Uterus (tissue), 4 donors: ENCODE measurements around the gene NCKAP1. TPM values are rescaled to one million over a fixed set of nuclear protein-coding genes. Genes with fewer than 3 reads are reported as not detected.
A peak's percentile ranks its signal among the peaks of the same experiment; 100 is the strongest.

ENCODE experiments used
- DNase-seq, 2 donors: peaks; one replicate each; pipeline ENCODE4 v3.0.0-alpha.2; 2019 to 2020
- H3K27ac ChIP-seq, 2 donors: fragments of 200-600 bp; sonication (generic); 1 replicate in 1 of 2; 2 replicates in 1 of 2; pipeline ENCODE4 v1.5.1; 2016 to 2018
- H3K27me3 ChIP-seq, 2 donors: fragments of 200-600 bp; sonication (generic); one replicate each; pipeline ENCODE4 v1.5.1; 2018 to 2019; ENCODE audit warnings: control low read depth in 1 of 2
- H3K36me3 ChIP-seq, 2 donors: fragments of 200-600 bp; sonication (generic); one replicate each; pipeline ENCODE4 v1.5.1; 2019; ENCODE audit warnings: control low read depth in 1 of 2
- H3K4me1 ChIP-seq, 2 donors: fragments of 200-600 bp; sonication (generic); one replicate each; pipeline ENCODE4 v1.5.1; 2018 to 2019; ENCODE audit warnings: control low read depth in 1 of 2
- H3K4me3 ChIP-seq, 2 donors: fragments of 200-600 bp; sonication (generic); 1 replicate in 1 of 2; 2 replicates in 1 of 2; pipeline ENCODE4 v1.5.1; 2018 to 2019; ENCODE audit warnings: mild to moderate bottlenecking in 1 of 2
- H3K9me3 ChIP-seq, 2 donors: fragments of 200-600 bp; sonication (generic); one replicate each; pipeline ENCODE4 v1.5.1; 2019; ENCODE audit warnings: control low read depth in 1 of 2
- POLR2A ChIP-seq, 2 donors: fragments of 450-650 bp; IDR thresholded peaks; one replicate each; pipeline ENCODE4 v1.6.1; 2016; ENCODE audit warnings: antibody characterized with exemption in 2 of 2, mild to moderate bottlenecking in 1 of 2, moderate library complexity in 1 of 2
- intact Hi-C: fragments of 100-400 bp; cut with DNase I; formaldehyde crosslinking; loops from one replicate; pipeline ENCODE4 v1.15.1; 2023; ENCODE audit warnings: low total_unique reads
- total RNA-seq, 4 donors: library from RNA; depleted of rRNA in 3 of 4; stranded (reverse); fragments of >200 nt in 3 of 4; gene quantifications; one replicate each; pipeline versions ENCODE4 v1.1.0 to v1.2.4, GENCODE V29; 2014 to 2023
- TF ChIP-seq, protein P1 (sequence below), 4 experiments: fragments of 200-600 bp in 2 of 4; fragments of 450-650 bp in 2 of 4; sonication (generic) in 2 of 4; IDR thresholded peaks; one replicate each; pipeline ENCODE4 v1.5.1; 2016 to 2019; ENCODE audit warnings: antibody characterized with exemption in 4 of 4, mild to moderate bottlenecking in 2 of 4, moderate library complexity in 1 of 4
- donor health status: DM: yes; HTN: yes; CAD: no.

Gene NCKAP1
- total RNA-seq, 4 donors from 2014 or later, result 55.3 to 284 (median 167) TPM

DNA sequence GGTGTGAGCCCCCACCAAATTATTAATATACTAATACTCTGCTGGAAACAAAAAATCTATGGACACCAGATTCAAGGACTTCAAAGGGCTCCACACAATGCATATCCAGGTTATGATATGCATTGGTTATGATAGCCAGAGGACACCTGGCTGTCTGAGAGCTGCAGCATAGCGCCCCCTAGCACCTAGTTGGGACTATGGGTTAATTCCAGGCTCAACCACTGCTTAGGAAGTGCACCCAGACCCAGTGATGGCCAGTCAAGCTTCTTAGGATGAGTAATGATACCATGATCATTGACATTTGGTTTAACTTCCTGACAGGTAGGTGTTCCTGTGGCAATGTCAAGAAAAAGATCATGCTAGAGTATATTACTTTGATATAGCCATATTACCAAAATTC lies 168.0 kb downstream of the NCKAP1 start:
- no peak overlapping the region for H3K27ac ChIP-seq
- H3K9me3 ChIP-seq, result no peaks in the 10 kb centered on the region
- no peak overlapping the region for H3K4me3 ChIP-seq
- intact Hi-C loops, result no loop called here
- no peak for DNase-seq
- H3K27me3 ChIP-seq, result no peaks in the 10 kb centered on the region
- H3K4me1 ChIP-seq, result no peaks in the 10 kb centered on the region
- TF ChIP-seq, protein P1, sequence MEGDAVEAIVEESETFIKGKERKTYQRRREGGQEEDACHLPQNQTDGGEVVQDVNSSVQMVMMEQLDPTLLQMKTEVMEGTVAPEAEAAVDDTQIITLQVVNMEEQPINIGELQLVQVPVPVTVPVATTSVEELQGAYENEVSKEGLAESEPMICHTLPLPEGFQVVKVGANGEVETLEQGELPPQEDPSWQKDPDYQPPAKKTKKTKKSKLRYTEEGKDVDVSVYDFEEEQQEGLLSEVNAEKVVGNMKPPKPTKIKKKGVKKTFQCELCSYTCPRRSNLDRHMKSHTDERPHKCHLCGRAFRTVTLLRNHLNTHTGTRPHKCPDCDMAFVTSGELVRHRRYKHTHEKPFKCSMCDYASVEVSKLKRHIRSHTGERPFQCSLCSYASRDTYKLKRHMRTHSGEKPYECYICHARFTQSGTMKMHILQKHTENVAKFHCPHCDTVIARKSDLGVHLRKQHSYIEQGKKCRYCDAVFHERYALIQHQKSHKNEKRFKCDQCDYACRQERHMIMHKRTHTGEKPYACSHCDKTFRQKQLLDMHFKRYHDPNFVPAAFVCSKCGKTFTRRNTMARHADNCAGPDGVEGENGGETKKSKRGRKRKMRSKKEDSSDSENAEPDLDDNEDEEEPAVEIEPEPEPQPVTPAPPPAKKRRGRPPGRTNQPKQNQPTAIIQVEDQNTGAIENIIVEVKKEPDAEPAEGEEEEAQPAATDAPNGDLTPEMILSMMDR (IDR thresholded peaks at IDR 0.05), result no peak
- TF ChIP-seq POLR2A (IDR thresholded peaks at IDR 0.05), result no peak
- no peaks in the 10 kb centered on the region for H3K36me3 ChIP-seq

DNA sequence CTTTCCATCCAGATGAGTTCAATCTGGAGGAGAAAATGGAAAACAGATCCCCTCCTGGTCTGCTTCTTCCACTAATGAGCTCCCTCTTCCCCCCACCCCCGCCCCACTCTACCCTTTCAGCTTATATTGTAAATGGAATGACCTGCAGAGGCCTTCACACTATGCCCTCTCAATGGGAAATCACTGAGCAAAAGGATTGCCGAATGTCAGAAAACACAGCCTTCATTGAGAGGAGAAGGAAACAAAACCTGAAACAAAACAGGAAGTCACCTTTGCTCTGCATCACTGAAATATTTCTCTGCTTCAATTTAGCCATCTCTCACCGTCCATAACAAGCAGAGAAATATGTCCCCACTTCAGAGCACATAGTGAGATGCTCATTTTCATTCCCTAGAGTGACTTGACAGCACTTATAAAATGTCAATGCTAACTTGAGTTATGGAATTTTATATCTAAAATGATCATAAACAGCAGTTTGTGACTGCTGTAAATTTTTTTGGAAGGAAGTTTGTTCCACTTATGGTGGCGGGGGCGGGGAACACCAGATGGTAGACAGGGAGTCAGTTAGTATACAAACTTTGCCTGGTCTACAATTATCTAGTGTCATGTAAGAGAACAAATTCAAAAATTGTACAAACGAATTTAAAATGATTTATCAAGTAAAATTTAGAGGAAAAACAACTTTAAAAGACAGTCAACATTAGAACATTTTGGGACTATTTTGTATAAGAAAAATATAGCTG lies 170.0 kb downstream of the NCKAP1 start:
- DNase-seq, result no peak
- TF ChIP-seq POLR2A (IDR thresholded peaks at IDR 0.05), result no peak
- TF ChIP-seq, protein P1 (IDR thresholded peaks at IDR 0.05), result no peak
- Histone ChIP-seq H3K27me3 (no peaks in the 10 kb centered on the region), H3K4me1 (no peaks in the 10 kb centered on the region), H3K4me3 (no peak overlapping the region), H3K27ac (no peak overlapping the region), H3K9me3 (no peaks in the 10 kb centered on the region), H3K36me3 (no peaks in the 10 kb centered on the region)
- intact Hi-C loops, result no loop called here

DNA sequence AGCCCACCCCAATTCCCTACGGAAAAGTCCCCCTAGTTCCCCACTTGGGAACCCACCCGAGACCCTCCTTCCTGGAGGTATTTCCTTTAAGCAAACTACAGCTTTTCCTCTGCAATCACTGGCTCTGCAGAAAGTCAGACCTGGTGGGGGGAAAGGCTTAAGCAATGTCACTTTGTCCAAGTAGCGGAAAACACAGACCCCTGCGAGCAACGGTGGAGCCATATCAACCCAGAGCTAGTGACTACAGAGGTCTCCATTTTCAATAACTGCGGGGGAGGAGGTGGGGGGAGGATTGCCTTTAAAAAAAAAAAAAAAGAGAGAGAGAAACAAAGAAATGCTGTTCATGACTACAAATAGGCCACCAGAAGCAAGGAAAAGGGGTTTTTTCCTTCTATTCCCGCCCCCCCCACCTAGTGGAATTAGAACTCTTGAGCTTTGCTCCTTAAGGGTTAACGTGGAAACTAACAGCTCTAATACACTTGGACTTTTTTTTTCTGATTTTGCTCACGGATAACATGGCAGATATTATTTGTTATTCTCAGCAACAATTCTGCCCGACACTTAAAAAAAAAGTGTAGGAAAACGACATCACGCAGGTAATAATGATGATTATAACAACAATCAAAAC lies 170.7 kb downstream of the NCKAP1 start:
- Histone ChIP-seq H3K27me3 (no peaks in the 10 kb centered on the region), H3K4me3 (peak overlapping the region; percentile 41 to 42), H3K9me3 (no peaks in the 10 kb centered on the region), H3K27ac (peak overlapping the region; percentile 76 to 78), H3K4me1 (no peaks in the 10 kb centered on the region), H3K36me3 (no peaks in the 10 kb centered on the region)
- TF ChIP-seq, protein P1 (IDR thresholded peaks at IDR 0.05), result no peak
- intact Hi-C loops, result no loop called here
- no peak for DNase-seq

DNA sequence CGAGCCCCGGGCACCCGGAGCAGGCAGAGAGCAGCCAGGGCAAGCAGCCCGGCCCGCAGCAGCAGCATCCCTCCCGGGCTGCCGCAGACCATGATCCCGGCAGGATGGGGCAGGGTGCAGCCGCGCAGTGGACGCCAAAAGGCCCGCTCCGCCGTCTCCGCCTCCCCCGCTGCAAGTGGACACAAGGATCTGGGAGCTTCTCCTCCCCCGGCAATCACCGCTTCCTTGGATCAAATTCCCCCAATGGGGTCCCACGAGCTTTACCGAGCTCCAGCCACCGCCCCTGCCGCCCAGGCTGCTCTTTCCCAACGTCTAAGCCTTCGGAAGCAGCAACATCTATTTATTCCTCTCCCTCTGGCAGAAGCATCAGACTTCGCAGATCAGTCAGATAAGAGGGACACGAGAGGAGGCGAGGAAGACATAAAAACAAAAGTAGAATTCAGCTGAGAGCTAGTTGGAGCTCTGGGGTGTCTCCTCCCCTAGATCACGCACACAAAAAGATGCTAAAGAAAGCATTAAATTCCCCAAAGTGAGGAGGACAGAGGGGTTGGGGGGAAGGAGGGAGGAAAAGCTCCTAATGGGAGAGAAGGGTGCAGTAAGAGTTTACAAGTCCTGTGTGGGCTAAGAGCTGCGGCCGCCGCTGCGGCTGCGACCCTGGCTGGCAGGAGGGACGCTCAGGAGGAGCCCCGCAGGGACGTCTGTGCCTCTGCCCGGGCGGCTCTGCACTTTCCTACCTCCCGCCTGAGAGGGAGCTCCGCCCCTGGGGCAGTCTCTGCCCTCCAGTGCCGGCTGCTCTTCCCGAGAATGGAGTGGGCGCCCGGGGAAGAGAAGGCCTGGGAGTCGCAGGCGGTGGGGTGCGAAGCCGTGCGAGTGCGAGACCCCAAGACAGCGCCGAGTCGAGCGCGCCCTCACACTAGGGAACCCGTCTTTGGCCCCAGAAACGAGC lies 171.5 kb downstream of the NCKAP1 start, which contains the start of gene FRZB:
FRZB (minus strand) TSS at position 177 of the 946 bp plus-strand sequence; CDS start at position 92, 85 bp downstream.
- Histone ChIP-seq H3K27me3 (no peaks in the 10 kb centered on the region), H3K27ac (peak within 1 kb of the TSS; percentile 76 to 78), H3K4me3 (peak within 1 kb of the TSS; percentile 41 to 42), H3K4me1 (no peaks in the 10 kb centered on the region), H3K9me3 (no peaks in the 10 kb centered on the region), H3K36me3 (no peaks in the 10 kb centered on the region)
- intact Hi-C loops, result no loop called here
- DNase-seq, result peak; percentile 84 to 87
- TF ChIP-seq, protein P1 (IDR thresholded peaks at IDR 0.05), result no peak
- no peak for TF ChIP-seq POLR2A (IDR thresholded peaks at IDR 0.05)
